HG03066 (cell line): ENCODE data around the gene S100A16.
"Not testable (repeated sequence)": the region's sequence is repeated elsewhere in the genome, so short reads cannot be mapped to it uniquely, and the experiment has no call there.

Experiments
- ATAC-seq: cut with Tn5 transposase; IDR thresholded peaks from one replicate; pipeline ENCODE4 v1.9.1; 2021; ENCODE audit warnings: low read depth; ENCODE audit not compliant: unreplicated experiment

Gene S100A16

DNA sequence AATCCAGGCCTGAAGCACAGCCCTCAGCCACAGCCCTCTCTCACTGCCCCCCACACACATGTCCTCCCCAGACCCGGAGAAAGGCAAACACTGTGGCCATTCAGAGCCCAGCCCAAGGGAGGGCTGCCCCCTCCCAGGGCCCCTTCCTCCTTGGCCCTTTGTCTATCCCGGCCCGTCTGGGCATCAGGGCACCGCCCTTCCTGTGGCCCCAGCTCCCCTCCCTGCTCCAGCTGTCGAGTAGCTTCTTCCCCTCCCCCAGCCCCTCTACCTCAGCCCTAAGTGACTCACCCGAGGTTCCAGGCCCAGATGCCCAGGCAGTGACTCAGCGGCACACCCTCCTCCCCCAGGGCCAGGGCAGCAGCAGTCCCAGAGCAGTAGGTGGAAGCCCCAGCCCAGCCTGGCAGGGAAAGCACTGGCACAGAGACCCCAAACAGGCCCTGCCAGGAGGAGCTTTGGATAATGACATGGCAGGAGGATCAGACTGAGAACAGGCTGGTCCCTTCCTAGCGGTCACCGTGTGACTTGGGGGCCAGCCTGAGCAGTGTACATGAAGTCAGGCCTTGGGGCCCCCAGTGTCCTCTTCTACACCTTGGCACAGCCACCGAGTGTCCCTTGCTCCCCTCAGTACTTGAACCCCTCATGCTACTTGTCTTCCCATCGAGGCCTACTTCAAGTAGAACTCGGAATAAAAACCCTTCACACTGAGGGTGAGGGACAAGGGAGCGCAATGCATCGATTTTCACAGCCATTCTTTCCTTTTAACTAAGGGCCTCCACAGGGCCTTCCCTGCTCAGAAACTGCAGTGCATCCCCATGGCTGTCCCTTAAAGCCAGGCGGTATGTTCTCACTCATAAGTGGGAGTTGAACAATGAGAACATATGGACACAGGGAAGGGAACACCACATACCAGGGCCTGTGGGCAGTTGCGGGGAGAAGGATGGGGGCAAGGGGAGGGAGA is 46.2 kb downstream of the S100A16 start:
- ATAC-seq: peak; percentile 42

DNA sequence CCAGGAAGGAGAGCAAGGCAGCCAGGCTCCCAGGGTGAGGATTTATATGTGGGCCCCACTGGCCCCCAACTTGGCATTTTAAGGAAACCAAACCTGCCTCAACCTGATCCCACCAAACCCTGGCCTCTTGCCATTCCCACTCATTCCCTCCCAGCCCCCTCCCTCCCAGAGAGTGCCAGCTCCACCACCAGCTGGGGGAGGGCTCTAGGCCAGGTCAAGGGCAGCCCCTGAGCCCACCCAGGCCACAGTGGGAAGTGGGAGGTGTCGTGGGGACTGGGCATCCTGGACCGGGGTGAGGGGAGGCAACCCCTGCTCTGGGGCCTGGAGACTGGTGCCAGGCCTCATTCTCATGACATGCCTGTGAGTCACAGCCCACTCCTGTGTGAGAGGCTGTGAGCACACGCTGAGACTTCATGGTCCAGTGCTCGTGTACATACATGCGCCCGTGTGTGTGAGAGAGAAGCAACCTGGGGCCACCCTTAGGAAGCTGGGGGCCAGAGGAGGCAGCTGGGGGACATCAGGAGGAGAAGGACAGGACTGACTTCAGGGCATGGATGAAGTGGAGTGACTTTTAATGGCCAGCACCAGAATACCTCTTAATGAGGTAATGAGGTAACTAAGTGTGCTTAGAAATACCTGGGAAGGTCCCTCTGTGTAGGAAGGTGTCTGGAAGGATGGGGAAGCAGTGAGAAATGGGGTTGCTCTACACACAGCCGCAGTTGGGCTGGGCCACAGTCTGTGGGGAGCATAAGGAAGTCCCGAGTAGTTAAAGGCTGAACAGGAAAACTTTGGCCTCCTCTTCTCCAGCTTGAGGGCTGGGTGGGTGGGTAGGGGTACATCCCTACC is 47.2 kb downstream of the S100A16 start, which contains the start of gene S100A2:
TSS of gene S100A2 (minus strand) at position 316 of the 846 bp plus-strand sequence. CDS start 1,967 bp downstream, outside the sequence.
- peak; percentile 16 for ATAC-seq

DNA sequence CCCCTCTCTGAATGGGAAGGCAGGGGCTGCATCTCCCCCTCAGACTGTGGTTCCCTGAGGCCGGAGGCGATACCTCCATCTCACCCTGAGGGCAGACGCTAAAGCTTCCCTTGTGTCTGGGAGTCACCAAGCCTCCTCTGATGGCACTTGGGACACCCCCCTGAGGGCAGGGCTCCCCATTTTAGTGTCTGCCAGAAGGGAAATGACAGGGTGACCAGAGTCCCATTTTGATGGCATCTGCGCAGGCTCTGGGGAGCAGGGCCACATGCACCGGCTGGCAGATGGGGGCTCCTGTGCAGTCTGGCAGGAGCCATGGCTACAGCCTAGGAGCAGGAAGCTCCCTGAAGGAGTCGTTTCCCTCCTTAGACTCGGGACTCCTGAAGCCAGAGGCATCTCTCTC is 48.9 kb downstream of the S100A16 start:
- ATAC-seq: no peak

DNA sequence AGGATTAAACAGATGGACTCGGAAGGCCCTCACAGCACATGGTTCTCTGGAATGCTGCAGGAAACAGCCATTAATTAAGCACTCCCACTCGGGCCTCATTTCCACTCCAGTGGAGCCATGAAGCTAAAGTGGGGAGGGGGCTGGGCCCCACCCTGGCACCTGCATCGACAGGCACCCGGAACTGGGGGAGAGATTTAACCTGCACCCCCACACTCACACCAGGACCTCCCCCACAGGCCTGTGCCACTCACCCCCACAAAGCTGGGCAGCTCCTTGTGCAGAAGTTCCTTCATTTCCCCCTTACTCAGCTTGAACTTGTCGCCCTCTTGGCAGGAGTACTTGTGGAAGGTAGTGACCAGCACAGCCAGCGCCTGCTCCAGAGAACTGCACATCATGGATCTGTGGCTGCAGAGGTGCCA is 49.4 kb downstream of the S100A16 start:
- no peak for ATAC-seq

DNA sequence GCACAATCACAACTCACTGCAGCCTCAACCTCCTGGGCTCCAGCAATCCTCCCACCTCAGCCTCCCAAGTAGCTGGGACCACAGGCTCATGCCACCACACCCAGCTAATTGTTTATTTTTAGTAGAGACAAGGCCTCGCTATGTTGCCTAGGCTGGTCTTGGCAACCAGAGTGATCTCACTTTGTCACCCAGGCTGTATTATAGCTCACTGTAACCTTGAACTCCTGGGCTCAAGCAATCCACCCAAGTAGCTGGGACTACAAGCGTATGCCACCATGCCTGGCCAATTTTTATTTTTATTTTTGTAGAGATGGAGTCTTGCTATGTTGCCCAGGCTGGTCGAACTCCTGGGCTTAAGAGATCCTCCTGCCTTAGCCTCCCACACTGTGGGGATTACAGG is 50.9 kb downstream of the S100A16 start:
- not testable (repeated sequence) for ATAC-seq

DNA sequence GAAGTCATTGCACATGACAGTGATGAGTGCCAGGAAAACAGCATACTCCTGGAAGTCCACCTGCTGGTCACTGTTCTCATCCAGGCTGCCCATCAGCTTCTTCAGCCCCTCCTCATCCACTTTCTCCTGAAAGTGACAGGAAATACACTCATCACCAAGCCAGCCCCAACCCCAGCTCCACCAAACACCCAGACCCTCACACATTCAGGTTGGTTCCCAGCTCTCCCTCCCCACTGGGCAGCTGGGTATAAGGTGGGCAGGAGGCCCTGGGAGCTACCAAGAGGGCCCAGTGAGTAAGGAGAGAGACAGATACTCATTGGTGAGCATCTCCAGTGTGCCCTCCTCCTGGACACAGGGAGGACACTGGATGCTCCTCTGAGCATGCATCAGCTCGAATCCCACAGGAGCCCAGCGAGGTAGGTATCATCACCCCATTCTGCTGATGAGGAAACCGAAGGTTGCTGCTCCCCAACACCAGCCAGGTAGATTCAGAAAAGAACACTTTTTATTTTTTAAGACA is 51.4 kb downstream of the S100A16 start:
- no peak for ATAC-seq

DNA sequence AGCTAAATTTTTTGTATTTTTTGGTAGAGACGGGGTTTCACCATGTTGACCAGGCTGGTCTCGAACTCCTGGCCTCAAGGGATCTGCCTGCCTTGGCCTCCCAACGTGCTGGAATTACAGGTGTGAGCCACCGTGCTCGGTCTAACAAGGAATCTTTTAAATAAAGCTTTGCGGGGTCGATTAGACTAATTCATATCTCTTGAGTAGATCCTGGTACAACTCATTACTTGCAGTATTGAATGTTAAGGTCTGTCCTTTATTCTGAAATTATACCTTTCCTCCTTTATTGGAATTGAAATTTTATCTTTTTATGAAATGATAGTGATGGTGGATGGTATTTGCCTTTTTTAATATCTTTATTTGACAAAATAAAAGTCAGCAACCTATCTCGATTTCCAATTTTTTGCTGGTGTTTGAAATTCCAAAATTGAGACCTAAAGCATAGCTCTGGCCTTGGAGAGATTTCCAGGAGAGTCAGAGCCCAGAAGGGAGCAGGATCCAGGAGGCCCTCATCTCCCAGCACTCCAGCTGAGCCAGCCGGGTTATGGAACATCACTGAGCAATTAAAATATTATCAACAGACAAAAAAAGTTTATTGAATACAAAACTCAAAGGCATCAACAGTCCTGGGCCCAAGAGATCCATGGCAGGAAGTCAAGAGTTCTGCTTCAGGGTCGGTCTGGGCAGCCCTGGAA is 52.0 kb downstream of the S100A16 start:
- no peak for ATAC-seq

DNA sequence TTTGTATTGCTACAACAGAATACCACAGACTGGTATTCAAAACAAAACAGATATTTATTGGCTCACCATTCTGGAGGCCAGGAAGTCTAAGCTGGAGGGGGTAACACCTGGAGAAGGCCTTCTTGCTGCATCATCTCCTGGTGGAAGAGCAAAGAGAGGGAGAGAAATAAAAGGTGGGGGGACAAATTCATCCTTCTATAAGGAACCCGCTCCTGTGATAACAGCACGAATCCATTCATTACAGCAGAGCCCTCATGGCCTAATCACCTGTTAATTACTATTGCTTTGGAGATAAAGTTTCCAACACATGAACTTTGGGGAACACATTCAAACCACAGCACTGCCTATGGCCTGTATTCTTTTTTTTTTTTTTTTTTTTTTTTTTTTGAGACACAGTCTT is 52.7 kb downstream of the S100A16 start:
- ATAC-seq: no peak

DNA sequence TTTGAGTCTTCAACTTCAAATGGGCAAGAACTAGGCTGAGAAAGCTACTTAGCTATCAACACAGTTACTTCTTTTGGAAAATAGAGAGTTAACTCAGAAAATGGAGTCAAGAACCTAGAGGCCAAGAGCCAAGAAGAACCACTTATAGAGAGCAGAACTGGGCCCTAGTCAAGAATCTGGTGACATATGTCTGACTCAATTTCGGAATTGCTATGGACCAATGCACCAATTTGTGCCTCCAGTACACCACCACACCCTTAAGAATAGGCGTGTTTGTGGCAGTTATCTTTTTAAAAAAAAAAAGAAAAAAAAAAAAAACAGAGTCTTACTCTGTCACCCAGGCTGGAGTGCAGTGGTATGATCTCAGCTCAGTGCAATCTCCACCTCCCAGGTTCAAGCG is 55.1 kb downstream of the S100A16 start:
- ATAC-seq: no peak
